ENCODE measurements around the gene SORBS1.

GRCh38 chr10:95464280-95464679 lies 96.9 kb downstream of the SORBS1 start:
- TF ChIP-seq CTCF (conservative IDR thresholded peaks at IDR 0.05; ENCODE audit: low read length) (no peak), EZH2phosphoT487 (IDR thresholded peaks at IDR 0.05; ENCODE audit: borderline replicate concordance, low read depth, low read length) (no peak)
